Stomach smooth muscle (tissue), 2 donors: ENCODE data around the gene RAP1GDS1.
"Not testable (repeated sequence)": the region's sequence is repeated elsewhere in the genome, so short reads cannot be mapped to it uniquely, and the experiment has no call there.

ENCODE experiments used
- H3K27ac ChIP-seq: one replicate; pipeline ENCODE4 v1.7.0; 2013; ENCODE audit warnings: mild to moderate bottlenecking, low read length, inconsistent platforms
- H3K27me3 ChIP-seq, 2 donors: one replicate each; pipeline ENCODE4 v1.7.0; 2013; ENCODE audit warnings: low read length in 2 of 2; ENCODE audit not compliant: insufficient read depth in 2 of 2, control insufficient read depth in 1 of 2
- H3K36me3 ChIP-seq, 2 donors: one replicate each; pipeline ENCODE4 v1.7.0; 2013; ENCODE audit warnings: low read length in 2 of 2; ENCODE audit not compliant: control insufficient read depth in 2 of 2, insufficient read depth in 2 of 2
- H3K4me1 ChIP-seq: one replicate; pipeline ENCODE4 v1.7.0; 2013; ENCODE audit warnings: low read length; ENCODE audit not compliant: control insufficient read depth, insufficient read depth
- H3K4me3 ChIP-seq, 2 donors: one replicate each; pipeline ENCODE4 v1.7.0; 2013; ENCODE audit warnings: low read length in 2 of 2
- H3K9ac ChIP-seq, 2 donors: one replicate each; pipeline ENCODE4 v1.7.0; 2013; ENCODE audit warnings: low read length in 2 of 2, mild to moderate bottlenecking in 1 of 2
- H3K9me3 ChIP-seq, 2 donors: one replicate each; pipeline ENCODE4 v1.7.0; 2013; ENCODE audit warnings: low read length in 2 of 2; ENCODE audit not compliant: control insufficient read depth in 2 of 2
- donor health status: healthy.
- donor health status: Pancreatic carcinoma.

The RAP1GDS1 gene

GRCh38 chr4:98466868-98467599 lies 205.8 kb downstream of the RAP1GDS1 start:
- Histone ChIP-seq H3K9me3 (no peaks in the 10 kb centered on the region), H3K36me3 (peaks cover 0 to 2% of the 10 kb centered on the region in 2 donors), H3K27ac (no peak overlapping the region), H3K4me3 (peak overlapping the region in 1 of 2 donors; percentile 76), H3K27me3 (no peaks in the 10 kb centered on the region), H3K4me1 (peaks cover 5% of the 10 kb centered on the region), H3K9ac (peak overlapping the region in 1 of 2 donors; percentile 60)

- Histone ChIP-seq H3K36me3 (peaks cover 0 to 3% of the 10 kb centered on the region in 2 donors), H3K4me1 (peaks cover 5% of the 10 kb centered on the region), H3K4me3 (peak overlapping the region; percentile 53 to 76), H3K27me3 (no peaks in the 10 kb centered on the region), H3K9me3 (no peaks in the 10 kb centered on the region), H3K27ac (no peak overlapping the region), H3K9ac (peak overlapping the region; percentile 3 to 60)
Observed at GRCh38 chr4:98467627-98468072, 206.5 kb downstream of the RAP1GDS1 start.

GRCh38 chr4:98468709-98469108 lies 207.5 kb downstream of the RAP1GDS1 start:
- Histone ChIP-seq H3K9ac (no peak overlapping the region), H3K4me1 (peaks cover 5% of the 10 kb centered on the region), H3K4me3 (no peak overlapping the region), H3K36me3 (peaks cover 0 to 3% of the 10 kb centered on the region in 2 donors), H3K9me3 (no peaks in the 10 kb centered on the region), H3K27ac (no peak overlapping the region), H3K27me3 (no peaks in the 10 kb centered on the region)

- Histone ChIP-seq H3K9ac (no peak overlapping the region), H3K9me3 (no peaks in the 10 kb centered on the region), H3K27ac (no peak overlapping the region), H3K4me3 (no peak overlapping the region), H3K36me3 (peaks cover 0 to 3% of the 10 kb centered on the region in 2 donors), H3K27me3 (no peaks in the 10 kb centered on the region), H3K4me1 (peaks cover 5% of the 10 kb centered on the region)
Observed at GRCh38 chr4:98469771-98470170, 208.6 kb downstream of the RAP1GDS1 start.

GRCh38 chr4:98470366-98470765 lies 209.2 kb downstream of the RAP1GDS1 start:
- H3K36me3 ChIP-seq, result peaks cover 0 to 3% of the 10 kb centered on the region in 2 donors
- H3K4me3 ChIP-seq, result no peak overlapping the region
- H3K9ac ChIP-seq, result no peak overlapping the region
- H3K9me3 ChIP-seq, result no peaks in the 10 kb centered on the region
- no peaks in the 10 kb centered on the region for H3K27me3 ChIP-seq
- H3K27ac ChIP-seq, result no peak overlapping the region
- H3K4me1 ChIP-seq, result peaks cover 5% of the 10 kb centered on the region

DNA sequence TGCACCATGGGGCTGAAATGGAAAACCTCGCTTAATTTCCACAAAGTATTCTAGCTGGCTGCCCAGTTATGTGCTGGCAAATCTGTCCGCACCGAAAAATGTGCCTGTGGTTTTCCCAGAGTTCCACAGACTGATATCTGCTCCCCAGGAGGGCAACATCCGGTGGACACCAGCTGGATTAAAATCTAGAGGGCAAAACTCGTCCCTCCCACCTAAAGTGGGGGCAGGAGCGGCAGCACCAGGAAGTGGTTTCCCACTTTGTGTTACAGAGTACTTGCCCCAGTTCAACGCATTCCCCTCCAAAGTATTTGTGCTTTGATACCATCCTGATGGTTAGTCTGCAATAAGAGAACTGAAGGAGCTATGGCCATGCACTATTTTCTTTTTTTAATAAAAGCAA lies 209.6 kb downstream of the RAP1GDS1 start:
- peaks cover 5% of the 10 kb centered on the region for H3K4me1 ChIP-seq
- H3K27me3 ChIP-seq, result no peaks in the 10 kb centered on the region
- peaks cover 0 to 3% of the 10 kb centered on the region in 2 donors for H3K36me3 ChIP-seq
- no peak overlapping the region for H3K4me3 ChIP-seq
- H3K9me3 ChIP-seq, result no peaks in the 10 kb centered on the region
- no peak overlapping the region for H3K9ac ChIP-seq
- H3K27ac ChIP-seq, result no peak overlapping the region

DNA sequence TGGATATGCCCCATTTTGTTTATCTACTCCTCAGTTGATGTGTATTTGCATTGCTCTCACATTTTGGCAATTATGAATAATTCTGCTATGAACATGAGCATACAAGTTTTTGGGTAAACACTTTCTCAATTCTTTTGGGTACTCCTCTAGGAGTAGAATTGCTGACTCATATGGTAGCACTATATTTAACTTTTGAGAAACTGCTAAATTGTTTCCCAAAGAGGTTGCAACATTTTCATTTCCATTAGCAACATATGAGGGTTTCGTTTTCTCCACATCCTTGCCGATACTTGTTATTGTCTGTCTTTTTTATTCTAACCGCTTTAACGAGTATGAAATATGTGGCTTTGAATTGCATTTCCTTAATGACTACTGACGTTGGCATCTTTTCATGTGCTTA lies 211.9 kb downstream of the RAP1GDS1 start:
- Histone ChIP-seq H3K4me3 (no peak overlapping the region), H3K4me1 (peaks cover 2% of the 10 kb centered on the region), H3K27me3 (no peaks in the 10 kb centered on the region), H3K9ac (no peak overlapping the region), H3K9me3 (no peaks in the 10 kb centered on the region), H3K36me3 (peaks cover 0 to 3% of the 10 kb centered on the region in 2 donors), H3K27ac (no peak overlapping the region)

- H3K36me3 ChIP-seq, result peaks cover 0 to 3% of the 10 kb centered on the region in 2 donors
- no peak overlapping the region for H3K4me3 ChIP-seq
- H3K27ac ChIP-seq, result no peak overlapping the region
- peaks cover 2% of the 10 kb centered on the region for H3K4me1 ChIP-seq
- no peak overlapping the region for H3K9ac ChIP-seq
- no peaks in the 10 kb centered on the region for H3K27me3 ChIP-seq
- no peaks in the 10 kb centered on the region for H3K9me3 ChIP-seq
Observed at GRCh38 chr4:98474408-98474844, 213.2 kb downstream of the RAP1GDS1 start.

DNA sequence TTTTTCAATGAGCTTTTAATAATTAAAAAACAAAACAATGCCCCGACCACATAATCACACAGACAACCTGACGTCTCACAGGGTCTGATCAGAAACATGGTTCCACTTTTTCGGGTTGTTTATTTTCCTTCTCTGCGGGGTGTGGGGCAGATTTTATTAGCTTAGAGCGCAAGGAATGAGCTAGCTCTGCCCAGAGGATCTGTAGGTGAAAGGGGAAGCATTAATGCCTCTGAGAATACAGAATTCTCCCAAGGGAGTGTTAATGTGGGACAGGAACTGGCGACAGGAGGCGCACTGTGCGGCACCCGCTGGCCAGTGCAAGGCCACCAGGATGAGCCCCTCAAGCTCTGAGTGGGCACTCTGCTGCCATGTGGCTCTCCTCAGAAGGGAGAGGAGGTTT lies 215.7 kb downstream of the RAP1GDS1 start:
- Histone ChIP-seq H3K9me3 (no peaks in the 10 kb centered on the region), H3K4me3 (no peak overlapping the region), H3K27ac (no peak overlapping the region), H3K27me3 (no peaks in the 10 kb centered on the region), H3K4me1 (peaks cover 2% of the 10 kb centered on the region), H3K36me3 (peaks cover 0 to 2% of the 10 kb centered on the region in 2 donors), H3K9ac (no peak overlapping the region)

GRCh38 chr4:98479590-98479989 lies 218.4 kb downstream of the RAP1GDS1 start:
- not testable (repeated sequence) for H3K36me3 ChIP-seq, H3K27me3 ChIP-seq, H3K4me3 ChIP-seq

DNA sequence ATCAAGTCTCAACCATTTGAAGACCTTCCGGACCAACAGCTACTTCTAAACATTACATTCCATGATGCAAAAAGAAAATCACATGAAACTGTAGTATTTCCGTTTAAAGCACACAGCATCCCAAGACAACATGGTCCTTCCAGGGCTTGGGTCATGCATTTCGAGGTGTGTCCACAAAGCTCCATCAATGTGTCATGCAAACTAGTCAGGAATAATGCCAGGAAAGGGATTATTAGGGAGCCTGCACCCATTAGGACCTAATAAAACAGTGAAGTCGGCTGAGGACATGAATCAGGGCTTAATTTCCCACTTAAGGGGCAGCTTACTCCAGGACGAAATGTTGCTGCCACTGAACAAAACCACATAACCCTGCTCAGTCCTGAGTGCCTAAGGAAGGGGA lies 219.4 kb downstream of the RAP1GDS1 start:
- Histone ChIP-seq H3K9ac (no peak overlapping the region), H3K4me1 (peaks cover 2% of the 10 kb centered on the region), H3K27ac (no peak overlapping the region), H3K36me3 (no peaks in the 10 kb centered on the region), H3K4me3 (no peak overlapping the region), H3K9me3 (no peaks in the 10 kb centered on the region), H3K27me3 (no peaks in the 10 kb centered on the region)

More at GRCh38 chr4:98479590-98479989, 218.4 kb downstream of the RAP1GDS1 start:
- H3K9me3 ChIP-seq, H3K4me1 ChIP-seq, H3K9ac ChIP-seq, H3K27ac ChIP-seq: not testable (repeated sequence)
